Activated B cell treated with CpG ODN at 0.5 μM for 24 hours (primary cell): ENCODE data around the gene AKR1C1. TPM values are rescaled to one million over a fixed set of nuclear protein-coding genes. Genes with fewer than 3 reads are reported as not detected.
"Not testable (repeated sequence)": the region's sequence is repeated elsewhere in the genome, so short reads cannot be mapped to it uniquely, and the experiment has no call there.

Experiments used
- ATAC-seq: fragments of 200-7000 bp; cut with Tn5 transposase; one replicate; pipeline ENCODE4 v1.10.0; 2021; ENCODE audit warnings: low read depth, mild to moderate bottlenecking, moderate library complexity
- CTCF ChIA-PET: fragments of 350-600 bp; sonication (Branson Sonifier 250); formaldehyde crosslinking; loops from one replicate; lab custom pipeline; 2021; ENCODE audit warnings: antibody characterized with exemption; lab: Charles Lee
- POLR2A ChIA-PET: fragments of 350-600 bp; sonication (Branson Sonifier 250); formaldehyde crosslinking; loops from one replicate; lab custom pipeline; 2021; ENCODE audit warnings: antibody characterized with exemption; lab: Charles Lee
- DNase-seq: peaks from one replicate; pipeline ENCODE4 v3.0.0; 2022
- H3K27ac Mint-ChIP-seq: one replicate; pipeline ENCODE4 v1.8.0; 2020; ENCODE audit warnings: mixed read lengths
- H3K27me3 Mint-ChIP-seq: one replicate; pipeline ENCODE4 v1.8.0; 2021; ENCODE audit warnings: mixed read lengths
- H3K36me3 Mint-ChIP-seq: one replicate; pipeline ENCODE4 v1.8.0; 2021; ENCODE audit warnings: low read depth, mixed read lengths
- H3K4me1 Mint-ChIP-seq: one replicate; pipeline ENCODE4 v1.8.0; 2021; ENCODE audit warnings: mixed read lengths
- H3K4me3 Mint-ChIP-seq: one replicate; pipeline ENCODE4 v1.8.0; 2020; ENCODE audit warnings: mild to moderate bottlenecking, mixed read lengths
- H3K9me3 Mint-ChIP-seq: one replicate; pipeline ENCODE4 v1.8.0; 2020; ENCODE audit warnings: mixed read lengths
- CTCF ChIP-seq: fragments of 200-600 bp; IDR thresholded peaks from one replicate; pipeline ENCODE4 v1.8.0; 2022; ENCODE audit warnings: antibody characterized with exemption, mild to moderate bottlenecking
- intact Hi-C: fragments of 100-400 bp; cut with micrococcal nuclease; formaldehyde crosslinking; loops from one replicate; pipeline ENCODE4 v1.15.1; 2024
- total RNA-seq: library from RNA; stranded (reverse); gene quantifications from 2 replicates; pipeline ENCODE4 v1.2.3, GENCODE V29; 2022

Gene AKR1C1
- total RNA-seq, 1 donor from 2014 or later = not detected

- Mint-ChIP-seq H3K9me3 (peaks cover 8% of the 10 kb centered on the region), H3K27ac (no peak overlapping the region), H3K4me1 (no peaks in the 10 kb centered on the region), H3K27me3 (no peaks in the 10 kb centered on the region), H3K36me3 (no peaks in the 10 kb centered on the region), H3K4me3 (no peak overlapping the region)
- ChIA-PET CTCF (no interaction called here), POLR2A (no interaction called here)
- no peak for DNase-seq
- TF ChIP-seq CTCF = no peak
- intact Hi-C loops = no loop called here
- ATAC-seq = no peak
These were observed 31.6 kb upstream of the AKR1C1 start for GRCh38 chr10:4931587-4931986.

GRCh38 chr10:4934391-4934987, 28.7 kb upstream of the AKR1C1 start:
- ChIA-PET CTCF (no interaction called here), POLR2A (no interaction called here)
- intact Hi-C loops = no loop called here
- H3K4me3 Mint-ChIP-seq = no peak overlapping the region
- H3K9me3 Mint-ChIP-seq = peaks cover 4% of the 10 kb centered on the region
- DNase-seq (no peak), ATAC-seq (no peak)
- no peak overlapping the region for H3K27ac Mint-ChIP-seq
- H3K36me3 Mint-ChIP-seq = no peaks in the 10 kb centered on the region
- no peaks in the 10 kb centered on the region for H3K4me1 Mint-ChIP-seq
- peaks cover 2% of the 10 kb centered on the region for H3K27me3 Mint-ChIP-seq
- TF ChIP-seq CTCF = no peak

GRCh38 chr10:4937346-4937745, 25.9 kb upstream of the AKR1C1 start:
- ChIA-PET CTCF (no interaction called here), POLR2A (no interaction called here)
- no peaks in the 10 kb centered on the region for H3K9me3 Mint-ChIP-seq
- no peaks in the 10 kb centered on the region for H3K4me1 Mint-ChIP-seq
- peaks cover 2% of the 10 kb centered on the region for H3K27me3 Mint-ChIP-seq
- no peak overlapping the region for H3K4me3 Mint-ChIP-seq
- DNase-seq (no peak), ATAC-seq (no peak)
- intact Hi-C loops = no loop called here
- H3K36me3 Mint-ChIP-seq = no peaks in the 10 kb centered on the region
- TF ChIP-seq CTCF = no peak
- no peak overlapping the region for H3K27ac Mint-ChIP-seq

GRCh38 chr10:4939224-4940072, 23.8 kb upstream of the AKR1C1 start:
- Mint-ChIP-seq H3K27ac (no peak overlapping the region), H3K4me3 (no peak overlapping the region), H3K27me3 (peaks cover 2% of the 10 kb centered on the region), H3K4me1 (no peaks in the 10 kb centered on the region), H3K36me3 (no peaks in the 10 kb centered on the region), H3K9me3 (no peaks in the 10 kb centered on the region)
- intact Hi-C loops = no loop called here
- TF ChIP-seq CTCF = no peak
- DNase-seq (no peak), ATAC-seq (no peak)
- CTCF ChIA-PET = no interaction called here
- POLR2A ChIA-PET = no interaction called here

GRCh38 chr10:4940073-4940428, 23.2 kb upstream of the AKR1C1 start:
- intact Hi-C loops, POLR2A ChIA-PET, H3K27me3 Mint-ChIP-seq, ATAC-seq, H3K36me3 Mint-ChIP-seq, DNase-seq, H3K27ac Mint-ChIP-seq, CTCF ChIA-PET, H3K4me3 Mint-ChIP-seq, H3K9me3 Mint-ChIP-seq, H3K4me1 Mint-ChIP-seq: not testable (repeated sequence)

- intact Hi-C loops, H3K4me3 Mint-ChIP-seq, DNase-seq, H3K4me1 Mint-ChIP-seq, H3K9me3 Mint-ChIP-seq, H3K27ac Mint-ChIP-seq, ATAC-seq, H3K27me3 Mint-ChIP-seq, POLR2A ChIA-PET, H3K36me3 Mint-ChIP-seq, CTCF ChIA-PET: not testable (repeated sequence)
These were observed 22.3 kb upstream of the AKR1C1 start for GRCh38 chr10:4940909-4941308.
